ENCODE data around the gene TRIM29. TPM values are rescaled to one million over a fixed set of nuclear protein-coding genes. Genes with fewer than 3 reads are reported as not detected.
"Not testable (repeated sequence)": the region's sequence is repeated elsewhere in the genome, so short reads cannot be mapped to it uniquely, and the experiment has no call there.

The TRIM29 gene
- total RNA-seq, 1 donor from 2014 or later, result 56.7 TPM

DNA sequence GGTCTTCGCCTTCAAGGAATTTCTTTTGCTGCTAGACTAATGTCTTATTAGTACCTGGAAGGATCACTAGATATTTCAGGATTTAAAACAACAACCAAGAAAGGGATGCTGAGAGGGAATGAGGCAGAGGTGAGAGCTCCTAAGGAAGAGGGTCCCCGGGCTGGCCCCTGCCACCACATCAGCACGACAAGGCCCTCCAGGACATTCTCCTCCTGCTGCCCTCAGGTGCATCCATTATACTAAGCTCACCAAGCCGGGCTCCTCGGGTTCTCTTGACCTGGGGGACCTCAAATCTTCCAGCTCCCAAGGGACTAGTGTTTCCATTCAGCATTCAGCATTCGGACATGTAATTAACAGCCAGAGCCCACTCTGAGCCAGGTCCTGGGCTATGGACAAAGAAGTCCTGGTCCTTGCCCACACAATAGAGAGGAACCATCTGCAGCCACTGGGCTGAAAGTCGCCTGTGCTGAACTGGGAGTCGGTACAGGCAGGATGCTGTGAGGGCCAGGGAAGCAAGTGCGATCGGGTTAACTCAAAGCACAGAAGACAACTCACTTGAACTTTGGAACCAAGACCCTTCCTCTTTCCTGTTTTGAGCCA is 43.6 kb upstream of the TRIM29 start:
- H3K27ac Mint-ChIP-seq, result peak overlapping the region; percentile 33
- no peaks in the 10 kb centered on the region for H3K36me3 Mint-ChIP-seq
- peaks cover 58% of the 10 kb centered on the region for H3K4me1 Mint-ChIP-seq (ENCODE audit: unreplicated experiment)
- peak; percentile 52 for DNase-seq (ENCODE audit: extremely low spot score, unreplicated experiment)
- peaks cover 17% of the 10 kb centered on the region for H3K27me3 Mint-ChIP-seq
- TF ChIP-seq, protein P1, sequence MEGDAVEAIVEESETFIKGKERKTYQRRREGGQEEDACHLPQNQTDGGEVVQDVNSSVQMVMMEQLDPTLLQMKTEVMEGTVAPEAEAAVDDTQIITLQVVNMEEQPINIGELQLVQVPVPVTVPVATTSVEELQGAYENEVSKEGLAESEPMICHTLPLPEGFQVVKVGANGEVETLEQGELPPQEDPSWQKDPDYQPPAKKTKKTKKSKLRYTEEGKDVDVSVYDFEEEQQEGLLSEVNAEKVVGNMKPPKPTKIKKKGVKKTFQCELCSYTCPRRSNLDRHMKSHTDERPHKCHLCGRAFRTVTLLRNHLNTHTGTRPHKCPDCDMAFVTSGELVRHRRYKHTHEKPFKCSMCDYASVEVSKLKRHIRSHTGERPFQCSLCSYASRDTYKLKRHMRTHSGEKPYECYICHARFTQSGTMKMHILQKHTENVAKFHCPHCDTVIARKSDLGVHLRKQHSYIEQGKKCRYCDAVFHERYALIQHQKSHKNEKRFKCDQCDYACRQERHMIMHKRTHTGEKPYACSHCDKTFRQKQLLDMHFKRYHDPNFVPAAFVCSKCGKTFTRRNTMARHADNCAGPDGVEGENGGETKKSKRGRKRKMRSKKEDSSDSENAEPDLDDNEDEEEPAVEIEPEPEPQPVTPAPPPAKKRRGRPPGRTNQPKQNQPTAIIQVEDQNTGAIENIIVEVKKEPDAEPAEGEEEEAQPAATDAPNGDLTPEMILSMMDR (conservative IDR thresholded peaks at IDR 0.05), result no peak
- no peak overlapping the region for H3K4me3 Mint-ChIP-seq
- H3K9me3 Mint-ChIP-seq, result no peaks in the 10 kb centered on the region

DNA sequence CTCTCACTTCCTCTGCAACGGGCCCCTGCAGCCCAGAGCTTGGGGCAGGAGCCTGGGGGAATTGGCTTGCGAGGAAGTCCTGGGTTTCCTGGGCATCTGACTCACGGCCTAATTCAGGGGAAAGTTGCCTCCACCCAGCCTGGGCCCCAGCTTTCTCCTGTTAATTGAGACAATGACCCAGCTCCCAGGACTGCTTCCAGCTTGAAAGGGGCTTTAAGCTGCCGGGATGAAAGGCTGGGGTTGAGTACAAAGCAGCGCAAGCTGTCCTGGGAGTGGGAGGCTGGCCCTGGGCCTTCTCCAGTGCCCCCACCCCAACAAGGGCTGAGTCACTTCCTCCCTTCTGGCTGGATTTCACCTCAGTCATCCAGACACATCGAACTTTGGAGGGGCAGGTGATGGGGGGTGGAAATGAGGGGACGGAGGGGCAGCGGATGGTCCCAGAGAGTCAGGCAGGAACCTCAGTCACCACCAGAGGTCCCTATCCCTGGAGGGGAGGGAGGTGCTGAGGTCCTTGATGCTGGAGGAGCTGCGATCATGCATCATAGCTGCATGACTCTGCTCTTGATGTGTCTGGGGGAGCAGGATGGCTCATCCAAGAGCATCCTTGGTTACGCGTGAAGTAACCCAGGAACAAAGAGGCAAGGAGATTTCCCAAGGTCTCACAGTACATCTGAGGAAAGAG is 42.8 kb upstream of the TRIM29 start:
- peak; percentile 60 for DNase-seq (ENCODE audit: extremely low spot score, unreplicated experiment)
- no peak overlapping the region for H3K4me3 Mint-ChIP-seq
- H3K27ac Mint-ChIP-seq, result no peak overlapping the region
- peaks cover 50% of the 10 kb centered on the region for H3K4me1 Mint-ChIP-seq (ENCODE audit: unreplicated experiment)
- no peaks in the 10 kb centered on the region for H3K36me3 Mint-ChIP-seq
- no peaks in the 10 kb centered on the region for H3K9me3 Mint-ChIP-seq
- TF ChIP-seq, protein P1 (conservative IDR thresholded peaks at IDR 0.05), result peak; percentile 42
- peaks cover 21% of the 10 kb centered on the region for H3K27me3 Mint-ChIP-seq

DNA sequence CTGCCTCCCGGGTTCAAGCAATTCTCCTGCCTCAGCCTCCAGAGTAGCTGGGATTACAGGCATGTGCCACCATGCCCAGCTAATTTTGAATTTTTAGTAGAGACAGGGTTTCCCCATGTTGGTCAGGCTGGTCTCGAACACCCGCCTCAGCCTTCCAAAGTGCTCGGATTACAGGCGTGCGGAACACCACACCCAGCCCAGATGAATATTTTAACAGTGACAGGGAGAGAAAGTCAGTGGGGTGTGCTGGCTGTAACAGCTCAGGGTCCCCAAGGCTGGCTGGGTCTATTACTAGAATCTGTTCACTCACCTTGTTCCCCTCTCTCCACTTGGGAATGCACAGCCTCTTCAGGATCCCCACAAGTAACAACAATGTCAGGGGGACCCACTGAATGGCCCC is 42.1 kb upstream of the TRIM29 start:
- H3K4me1 Mint-ChIP-seq (ENCODE audit: unreplicated experiment), result peaks cover 44% of the 10 kb centered on the region
- peaks cover 22% of the 10 kb centered on the region for H3K27me3 Mint-ChIP-seq
- DNase-seq (ENCODE audit: extremely low spot score, unreplicated experiment); H3K9me3 Mint-ChIP-seq; H3K27ac Mint-ChIP-seq; H3K4me3 Mint-ChIP-seq; H3K36me3 Mint-ChIP-seq: not testable (repeated sequence)

DNA sequence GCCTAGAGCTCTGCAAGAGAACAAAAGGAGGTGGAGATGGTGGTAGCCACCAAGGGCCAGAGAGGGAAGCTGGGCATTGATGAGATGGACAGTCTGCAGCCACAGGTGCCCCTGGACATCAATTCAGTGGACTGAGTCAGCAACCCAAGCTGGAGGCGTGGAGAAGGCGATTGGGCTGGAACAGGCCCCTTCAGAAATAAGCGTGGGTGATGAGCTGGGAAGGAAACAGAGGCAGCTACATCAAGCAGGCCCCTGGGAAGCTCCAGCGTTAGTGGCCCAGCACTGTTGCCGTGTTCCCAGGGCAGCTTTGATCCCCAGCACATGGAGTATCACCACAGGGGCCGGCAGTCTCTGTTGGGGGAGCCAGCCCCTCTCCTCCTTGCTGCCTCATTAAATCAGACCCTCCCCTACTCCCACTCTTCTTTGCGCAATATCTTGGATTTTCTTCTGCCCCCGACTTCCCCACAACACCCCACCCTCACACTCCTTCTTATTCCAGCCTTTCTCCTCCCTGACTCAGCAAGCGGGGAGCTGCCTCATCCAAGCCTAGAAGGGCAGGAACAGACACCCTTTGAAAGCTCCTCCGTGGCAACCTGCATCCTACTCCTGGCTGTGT is 41.3 kb upstream of the TRIM29 start:
- no peak overlapping the region for H3K4me3 Mint-ChIP-seq
- H3K27ac Mint-ChIP-seq, result no peak overlapping the region
- H3K4me1 Mint-ChIP-seq (ENCODE audit: unreplicated experiment), result peaks cover 38% of the 10 kb centered on the region
- H3K9me3 Mint-ChIP-seq, result no peaks in the 10 kb centered on the region
- DNase-seq (ENCODE audit: extremely low spot score, unreplicated experiment), result peak; percentile 52
- H3K27me3 Mint-ChIP-seq, result peaks cover 30% of the 10 kb centered on the region
- TF ChIP-seq, protein P1 (conservative IDR thresholded peaks at IDR 0.05), result no peak
- H3K36me3 Mint-ChIP-seq, result no peaks in the 10 kb centered on the region

DNA sequence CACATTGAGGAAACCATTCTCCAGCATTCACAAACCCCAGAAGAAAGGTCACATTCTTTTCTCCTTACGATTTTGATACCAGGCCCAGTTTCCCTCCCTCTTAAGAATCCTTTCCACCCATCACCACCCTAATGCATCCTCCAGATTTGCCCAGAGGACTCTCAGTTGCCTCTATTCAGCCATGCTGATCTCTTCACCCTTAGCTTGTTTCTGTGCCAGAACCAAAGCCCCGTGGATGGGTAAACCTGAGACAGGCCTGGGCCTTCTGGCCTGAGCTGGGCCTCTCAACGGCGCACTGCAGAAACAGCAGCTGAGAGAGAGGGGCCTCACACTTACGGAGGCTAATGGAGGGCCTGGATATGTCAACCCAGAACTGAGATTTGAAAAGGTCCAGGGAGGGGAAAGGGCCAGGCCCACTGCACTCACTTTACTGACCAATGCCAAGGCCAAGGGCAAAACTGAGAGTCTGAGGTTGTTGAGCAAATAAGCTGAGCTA is 40.7 kb upstream of the TRIM29 start:
- peak; percentile 36 for DNase-seq (ENCODE audit: extremely low spot score, unreplicated experiment)
- Mint-ChIP-seq H3K9me3 (no peaks in the 10 kb centered on the region), H3K27ac (no peak overlapping the region), H3K4me1 (ENCODE audit: unreplicated experiment) (peaks cover 35% of the 10 kb centered on the region), H3K27me3 (peaks cover 32% of the 10 kb centered on the region), H3K4me3 (no peak overlapping the region), H3K36me3 (no peaks in the 10 kb centered on the region)
- TF ChIP-seq, protein P1 (conservative IDR thresholded peaks at IDR 0.05), result no peak

DNA sequence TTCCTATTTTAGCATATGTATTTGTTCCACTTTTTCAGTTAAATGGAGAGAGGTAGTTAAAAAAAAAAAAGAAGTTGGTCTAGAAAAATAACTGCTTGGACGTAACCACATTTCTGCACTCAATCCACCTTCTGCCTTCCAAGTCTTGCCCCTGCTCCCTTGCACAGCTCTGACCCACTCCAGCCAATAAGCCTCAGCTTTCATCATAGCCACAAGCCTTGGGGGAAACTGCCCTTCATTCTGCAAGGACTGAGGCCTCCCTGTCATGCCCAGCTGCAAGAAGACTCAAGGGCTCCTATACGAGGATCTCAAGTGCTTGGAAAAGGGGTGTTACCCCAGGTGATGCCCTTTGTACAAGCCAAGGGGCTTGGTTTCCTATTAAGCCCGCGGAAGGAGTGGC is 37.0 kb upstream of the TRIM29 start:
- DNase-seq (ENCODE audit: extremely low spot score, unreplicated experiment), result no peak
- no peaks in the 10 kb centered on the region for H3K9me3 Mint-ChIP-seq
- TF ChIP-seq, protein P1 (conservative IDR thresholded peaks at IDR 0.05), result no peak
- no peaks in the 10 kb centered on the region for H3K36me3 Mint-ChIP-seq
- H3K27me3 Mint-ChIP-seq, result peaks cover 48% of the 10 kb centered on the region
- H3K4me1 Mint-ChIP-seq (ENCODE audit: unreplicated experiment), result peaks cover 21% of the 10 kb centered on the region
- H3K4me3 Mint-ChIP-seq, result no peak overlapping the region
- no peak overlapping the region for H3K27ac Mint-ChIP-seq

Data from type B pancreatic cell (in vitro differentiated cells).